ENCODE measurements around the gene SYTL1.

The SYTL1 gene

GRCh38 chr1:27392096-27392777 lies 50.4 kb downstream of the SYTL1 start, which contains the start of gene GPR3:
GPR3 (plus strand) TSS chr1:27392622; CDS start chr1:27393799, 1,177 bp downstream.
- DNase-seq: peak; percentile 79 to 90

GRCh38 chr1:27392778-27393635 lies 51.2 kb downstream of the SYTL1 start:
- DNase-seq: no peak

DNA sequence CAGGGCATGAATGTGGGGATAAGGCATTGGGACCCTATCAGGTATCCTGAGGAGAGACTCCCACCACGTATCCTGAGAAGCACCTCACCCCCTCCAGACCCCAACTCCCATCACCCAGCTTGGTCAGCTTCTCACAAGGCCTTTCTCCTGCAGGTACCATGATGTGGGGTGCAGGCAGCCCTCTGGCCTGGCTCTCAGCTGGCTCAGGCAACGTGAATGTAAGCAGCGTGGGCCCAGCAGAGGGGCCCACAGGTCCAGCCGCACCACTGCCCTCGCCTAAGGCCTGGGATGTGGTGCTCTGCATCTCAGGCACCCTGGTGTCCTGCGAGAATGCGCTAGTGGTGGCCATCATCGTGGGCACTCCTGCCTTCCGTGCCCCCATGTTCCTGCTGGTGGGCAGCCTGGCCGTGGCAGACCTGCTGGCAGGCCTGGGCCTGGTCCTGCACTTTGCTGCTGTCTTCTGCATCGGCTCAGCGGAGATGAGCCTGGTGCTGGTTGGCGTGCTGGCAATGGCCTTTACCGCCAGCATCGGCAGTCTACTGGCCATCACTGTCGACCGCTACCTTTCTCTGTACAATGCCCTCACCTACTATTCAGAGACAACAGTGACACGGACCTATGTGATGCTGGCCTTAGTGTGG lies 51.9 kb downstream of the SYTL1 start:
- no peak for DNase-seq

DNA sequence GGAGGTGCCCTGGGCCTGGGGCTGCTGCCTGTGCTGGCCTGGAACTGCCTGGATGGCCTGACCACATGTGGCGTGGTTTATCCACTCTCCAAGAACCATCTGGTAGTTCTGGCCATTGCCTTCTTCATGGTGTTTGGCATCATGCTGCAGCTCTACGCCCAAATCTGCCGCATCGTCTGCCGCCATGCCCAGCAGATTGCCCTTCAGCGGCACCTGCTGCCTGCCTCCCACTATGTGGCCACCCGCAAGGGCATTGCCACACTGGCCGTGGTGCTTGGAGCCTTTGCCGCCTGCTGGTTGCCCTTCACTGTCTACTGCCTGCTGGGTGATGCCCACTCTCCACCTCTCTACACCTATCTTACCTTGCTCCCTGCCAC lies 52.4 kb downstream of the SYTL1 start:
- DNase-seq: no peak

DNA sequence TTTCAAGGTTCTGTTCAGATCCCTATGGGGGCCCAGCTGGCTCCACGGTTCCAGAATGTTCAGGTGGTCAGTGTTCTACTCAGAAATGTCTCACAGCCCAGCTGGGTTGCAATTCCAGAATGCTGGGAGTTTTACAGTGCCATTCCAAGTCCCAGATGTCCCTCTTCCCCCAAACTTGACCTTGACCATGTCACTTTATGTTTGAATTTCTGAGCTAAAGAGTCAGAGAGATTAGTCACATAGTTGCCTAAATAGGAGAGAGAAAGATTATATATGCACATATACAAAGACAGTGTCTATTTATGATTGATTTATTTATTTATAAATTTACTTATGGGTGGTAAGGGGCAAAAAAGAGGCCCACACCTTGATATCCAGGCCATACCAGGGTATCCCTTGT lies 53.1 kb downstream of the SYTL1 start:
- no peak for DNase-seq

DNA sequence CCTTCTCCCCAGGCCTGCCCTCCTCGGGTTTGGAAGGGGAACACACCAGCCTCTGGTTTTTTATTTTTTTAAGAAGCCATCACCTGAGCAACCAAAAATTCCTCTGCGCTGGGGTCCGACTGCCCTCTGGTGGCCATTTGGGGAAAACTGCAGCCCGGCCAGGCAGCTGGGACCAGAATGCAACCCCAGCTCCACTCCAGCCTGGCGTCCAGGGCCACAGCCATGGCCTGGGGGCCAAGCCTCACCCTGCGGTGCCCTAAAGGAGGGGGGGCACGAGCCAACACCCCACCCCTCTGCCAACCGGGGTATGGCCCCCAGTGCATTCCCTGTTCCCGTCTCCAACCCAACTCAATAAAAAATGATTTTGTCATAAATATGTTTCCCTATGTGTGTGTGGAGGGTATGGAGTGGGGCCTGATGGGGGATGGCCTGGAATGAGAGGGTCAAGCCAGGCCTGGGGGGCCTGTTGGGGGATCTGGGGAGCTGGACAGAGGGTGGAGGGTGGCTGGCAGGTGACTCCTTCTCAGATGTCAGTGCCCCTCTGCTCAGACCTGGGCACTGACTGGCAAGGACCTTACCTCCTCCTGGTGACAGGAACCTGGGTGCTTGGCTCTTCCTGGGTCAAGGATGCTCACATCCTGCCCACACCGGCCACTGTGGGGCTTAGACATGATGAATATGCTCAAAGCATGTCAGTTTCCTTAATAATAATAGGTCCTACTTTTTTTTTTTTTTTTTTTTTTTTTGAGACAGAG lies 53.8 kb downstream of the SYTL1 start:
- peak in 1 of 2 experiments; percentile 69 for DNase-seq

DNA sequence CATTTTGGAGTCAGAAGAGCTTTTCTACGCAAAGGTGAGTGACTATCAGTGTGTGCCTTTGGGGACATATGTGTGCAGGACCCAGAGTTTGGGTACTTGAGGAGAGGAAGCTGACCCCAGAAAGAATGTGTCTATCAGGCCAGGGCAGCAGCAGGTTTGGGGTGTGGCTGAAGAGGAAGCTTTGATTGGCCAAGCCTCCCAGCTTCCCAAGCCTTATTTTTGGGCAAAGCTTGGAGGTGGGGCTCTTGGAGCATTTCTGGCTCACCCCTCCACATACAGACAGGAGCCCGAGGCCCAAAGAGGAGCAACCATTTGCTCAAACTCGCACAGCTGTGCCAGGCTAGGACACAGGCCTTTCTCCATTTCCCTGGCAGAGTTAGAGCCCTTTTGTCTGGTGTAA lies 55.3 kb downstream of the SYTL1 start:
- no peak for DNase-seq

DNA sequence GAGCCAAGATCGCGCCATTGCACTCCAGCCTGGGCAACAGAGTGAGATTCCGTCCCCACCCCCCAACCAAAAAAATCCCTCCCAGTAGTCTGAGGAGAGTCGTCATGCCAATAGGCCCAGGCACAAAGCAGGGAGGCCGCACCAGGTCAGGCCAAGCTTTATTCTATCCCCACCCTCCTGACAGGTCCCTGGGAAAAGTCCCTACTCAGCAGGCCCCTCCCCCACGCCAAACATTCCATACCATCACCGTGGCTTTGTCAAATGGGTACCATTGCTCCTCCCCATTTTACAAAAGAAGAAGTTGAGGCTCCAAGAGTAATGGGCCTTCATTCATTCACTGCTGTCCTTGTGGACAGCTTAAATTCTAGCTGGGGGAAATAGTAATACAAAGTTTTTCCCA lies 55.9 kb downstream of the SYTL1 start:
- no peak for DNase-seq

GRCh38 chr1:27398405-27399149 lies 56.8 kb downstream of the SYTL1 start:
- DNase-seq: no peak

DNA sequence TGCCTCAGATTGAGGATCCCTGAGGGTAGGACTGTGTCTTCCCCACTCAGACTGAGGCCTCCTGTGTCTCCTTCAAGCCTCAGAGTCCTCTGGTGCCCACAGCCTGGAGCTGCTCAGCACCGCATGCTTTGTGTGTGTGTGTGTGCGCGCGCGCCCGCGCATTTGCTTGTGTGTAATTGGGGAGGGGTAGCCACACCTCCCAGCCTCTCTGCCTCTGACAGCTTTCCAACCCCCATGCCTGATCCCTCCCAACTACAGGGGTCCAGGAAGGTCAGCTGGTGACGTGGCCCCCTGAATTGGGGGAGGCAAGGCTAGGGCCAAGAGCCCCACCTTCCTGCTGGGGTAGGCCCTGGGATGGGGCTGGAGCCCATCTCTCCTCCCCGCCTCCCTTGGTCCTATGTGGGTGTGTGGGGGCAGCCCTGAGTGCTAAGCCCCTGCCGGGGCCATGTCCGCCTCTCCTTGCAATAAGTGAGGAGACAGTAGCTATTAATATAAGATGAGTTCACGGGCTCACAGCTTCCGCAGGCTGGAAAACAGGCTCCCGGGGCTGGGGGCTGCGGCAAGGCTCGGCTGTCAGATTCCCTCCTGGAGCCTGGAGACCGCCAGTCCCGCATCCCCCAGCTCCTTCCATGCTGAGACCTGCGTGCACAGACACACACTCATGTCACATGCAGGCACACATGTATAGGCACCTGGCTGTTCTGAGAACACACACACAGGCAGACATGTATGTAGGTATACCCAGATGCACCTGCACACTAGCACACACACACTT lies 57.6 kb downstream of the SYTL1 start:
- no peak for DNase-seq

- DNase-seq: no peak
Measured at GRCh38 chr1:27400082-27400962, 58.5 kb downstream of the SYTL1 start.

DNA sequence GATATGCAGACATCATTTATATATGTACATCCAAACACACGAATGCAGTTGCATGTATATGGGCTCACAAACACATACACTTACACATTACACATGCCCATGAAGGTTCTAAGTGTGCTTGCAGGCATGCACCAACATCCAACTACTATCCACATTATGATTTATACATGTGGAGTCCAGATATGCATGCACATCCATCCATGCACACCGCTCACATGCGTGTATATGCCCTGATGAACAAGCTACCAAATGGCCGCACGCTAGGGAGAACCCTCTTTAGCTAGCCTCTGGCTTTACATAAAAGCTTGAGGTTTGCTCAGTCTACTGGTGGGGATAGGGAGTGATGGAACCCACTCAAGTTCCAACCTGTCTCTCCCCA lies 59.1 kb downstream of the SYTL1 start:
- DNase-seq: no peak

GRCh38 chr1:27402349-27402754 lies 60.5 kb downstream of the SYTL1 start:
- DNase-seq: no peak

GRCh38 chr1:27403065-27403726 lies 61.4 kb downstream of the SYTL1 start:
- peak in 1 of 2 experiments; percentile 24 for DNase-seq

All from NCI-H524 (cell line).